GM19324 (cell line): ENCODE data around the gene LIME1.

Source experiments
- ATAC-seq: cut with Tn5 transposase; IDR thresholded peaks from one replicate; pipeline ENCODE4 v1.9.1; 2021; ENCODE audit warnings: mild to moderate bottlenecking, moderate library complexity; ENCODE audit not compliant: unreplicated experiment, low FRiP score

Gene LIME1

DNA sequence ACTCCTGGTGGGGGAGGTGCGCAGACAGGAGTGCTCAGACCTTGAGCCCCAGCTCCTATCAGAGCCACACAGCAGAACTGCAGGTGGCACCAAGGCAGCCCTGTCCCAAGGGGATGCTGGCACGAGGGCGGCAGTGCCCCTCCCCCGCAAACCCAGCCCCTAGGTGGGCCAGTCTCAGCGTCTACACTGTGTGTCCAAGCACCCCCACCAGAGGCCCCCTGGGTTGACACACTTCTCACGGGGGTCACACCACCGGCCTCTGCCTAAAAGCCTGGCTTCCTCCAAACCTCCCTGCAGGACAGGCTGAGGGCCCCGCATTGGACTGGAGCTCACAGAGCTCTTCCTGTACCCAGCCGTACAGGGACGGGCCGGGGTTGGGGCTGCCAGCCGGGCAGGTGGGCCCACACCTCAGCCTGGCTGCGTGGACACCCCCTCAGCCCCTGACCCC is 11.2 kb downstream of the LIME1 start:
- no peak for ATAC-seq

GRCh38 chr20:63748070-63748933 is 11.8 kb downstream of the LIME1 start:
- ATAC-seq, result no peak

- no peak for ATAC-seq
Observed at GRCh38 chr20:63748934-63749270, 12.4 kb downstream of the LIME1 start.

DNA sequence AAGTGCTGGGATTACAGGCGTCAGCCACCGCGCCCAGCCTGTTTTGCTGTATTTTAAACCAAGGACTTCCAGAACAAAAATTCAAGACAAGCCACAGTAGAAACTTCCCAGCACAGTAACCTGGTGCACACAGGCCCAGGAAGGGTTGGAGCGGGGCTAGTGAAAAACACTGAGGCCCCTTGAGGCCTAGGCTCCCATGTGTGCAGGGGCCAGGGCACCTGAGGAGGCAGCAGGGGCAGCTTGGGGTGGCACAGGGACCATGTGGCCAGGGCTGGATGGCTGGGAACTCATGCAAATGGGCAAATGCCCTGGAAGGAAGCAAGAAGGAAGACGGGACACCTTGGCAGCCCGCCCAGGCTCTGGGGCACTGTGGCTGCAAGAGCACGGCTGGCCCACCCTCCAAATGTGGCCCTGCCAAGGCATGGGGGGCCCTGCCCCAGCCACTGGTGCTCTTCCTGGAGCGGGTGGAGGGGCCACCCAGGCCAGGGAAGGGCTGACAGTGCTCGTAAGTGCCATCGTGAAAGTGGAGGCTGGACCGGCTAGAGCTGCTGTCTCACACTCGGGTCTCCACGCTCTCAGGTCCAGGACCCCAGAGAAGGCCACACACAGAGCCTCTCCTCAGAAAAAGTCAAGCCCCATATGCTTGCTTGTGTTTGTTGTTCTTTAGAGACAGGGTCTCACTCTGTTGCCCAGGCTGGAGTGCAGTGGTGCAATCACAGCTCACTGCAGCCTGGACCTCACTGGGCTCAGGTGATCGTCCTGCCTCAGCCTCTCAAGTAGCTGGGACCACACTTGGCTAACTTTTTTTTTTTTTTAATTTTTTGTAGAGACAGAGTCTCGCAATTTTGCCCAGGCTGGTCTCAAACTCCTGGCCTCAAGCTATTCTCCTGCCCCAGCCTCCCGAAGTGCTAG is 13.4 kb downstream of the LIME1 start:
- no peak for ATAC-seq

DNA sequence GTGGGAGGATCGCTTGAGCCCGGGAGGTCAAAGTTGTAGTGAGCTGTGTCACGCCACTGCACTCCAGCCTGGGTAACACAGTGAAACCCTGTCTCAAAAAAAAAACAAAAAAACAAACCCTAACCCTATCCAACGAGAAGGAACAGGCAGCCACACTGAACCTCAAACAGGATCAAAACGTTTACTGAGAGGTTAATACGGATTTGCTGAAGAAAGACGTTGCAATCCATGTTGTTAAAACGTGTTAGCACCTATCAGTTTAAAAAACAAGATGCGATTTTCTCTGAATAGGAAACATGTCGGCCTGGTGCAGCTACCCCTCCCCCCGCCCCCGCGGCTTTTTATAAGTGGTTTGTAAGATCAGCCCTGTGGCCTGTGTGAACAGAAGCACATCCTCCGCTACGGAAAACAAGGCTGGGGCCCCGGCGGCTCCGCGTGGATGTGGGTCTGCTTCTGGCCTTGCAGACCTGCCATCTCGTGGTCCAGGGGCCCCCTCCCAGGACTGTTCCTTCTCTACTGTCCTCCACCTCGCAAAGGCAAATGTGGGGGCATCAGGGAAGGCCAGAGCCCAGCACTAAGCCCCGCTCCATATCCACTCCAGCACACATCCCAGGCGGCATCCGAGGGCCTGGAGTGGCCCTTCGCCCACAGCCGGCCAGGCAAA is 14.5 kb downstream of the LIME1 start:
- no peak for ATAC-seq

DNA sequence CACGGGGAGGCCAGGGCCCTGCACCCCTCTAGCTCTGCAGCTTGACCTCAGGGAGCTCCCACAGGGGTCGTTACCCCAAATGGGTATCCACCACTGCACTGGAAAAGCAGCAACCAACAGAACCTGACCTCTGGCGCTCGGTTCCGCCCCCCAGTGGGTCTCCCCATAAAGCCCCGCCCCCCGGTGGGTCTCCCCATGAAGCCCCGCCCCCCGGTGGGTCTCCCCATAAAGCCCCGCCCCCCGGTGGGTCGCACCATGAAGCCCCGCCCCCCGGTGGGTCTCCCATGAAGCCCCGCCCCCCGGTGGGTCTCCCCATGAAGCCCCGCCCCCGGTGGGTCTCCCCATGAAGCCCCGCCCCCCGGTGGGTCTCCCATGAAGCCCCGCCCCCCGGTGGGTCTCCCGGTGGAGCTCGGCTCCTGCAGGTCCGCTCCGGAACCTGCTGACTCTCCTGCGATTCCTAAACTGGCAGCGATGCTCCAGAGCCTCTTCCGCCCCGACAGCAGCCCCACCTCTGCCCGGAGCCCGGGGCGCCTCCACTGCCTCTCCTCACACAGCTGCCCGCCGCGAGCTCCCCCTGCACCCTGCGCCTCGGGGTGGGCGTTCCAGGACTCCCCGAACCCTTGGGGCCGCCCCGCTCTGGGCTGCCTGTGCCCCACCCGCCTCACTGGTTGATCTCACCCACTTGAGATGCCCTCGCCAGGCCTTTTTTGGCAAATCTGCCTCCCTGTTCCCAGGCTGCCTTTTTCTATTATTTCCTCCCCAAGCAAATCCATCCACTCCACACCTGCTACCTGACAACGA is 15.2 kb downstream of the LIME1 start:
- ATAC-seq, result no peak

DNA sequence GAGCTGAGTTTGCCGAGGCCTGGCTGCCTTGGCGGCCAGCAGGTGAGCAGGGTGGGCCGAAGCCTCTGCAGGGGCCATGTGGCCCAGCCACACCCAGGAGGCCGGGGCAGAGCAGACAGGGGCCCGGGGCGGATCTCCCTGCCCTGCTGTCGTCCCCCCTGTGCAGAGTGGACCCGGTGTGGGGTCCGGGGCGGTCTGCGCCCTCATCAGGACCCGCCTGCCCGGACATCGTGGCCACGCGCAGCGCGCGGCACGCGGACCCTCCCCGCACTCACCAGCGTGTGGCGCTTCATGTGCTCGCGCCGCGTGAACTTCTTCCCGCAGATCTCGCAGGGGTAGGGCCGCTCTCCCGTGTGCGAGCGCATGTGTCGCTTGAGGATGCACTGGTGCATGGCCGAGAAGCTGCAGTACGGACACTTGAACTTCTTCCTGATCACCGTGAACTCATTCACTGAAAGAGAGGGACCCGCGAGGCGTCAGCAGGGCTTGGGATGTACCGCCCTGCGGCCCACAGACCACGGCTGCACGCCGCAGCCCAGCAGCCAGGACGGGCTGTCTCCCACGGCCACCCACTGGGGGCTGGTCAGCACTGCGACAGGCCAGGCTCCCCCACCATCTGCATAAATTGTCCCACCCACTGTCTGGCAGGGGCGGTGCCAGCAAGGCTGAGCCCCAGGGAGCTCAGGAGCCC is 16.1 kb downstream of the LIME1 start:
- no peak for ATAC-seq

DNA sequence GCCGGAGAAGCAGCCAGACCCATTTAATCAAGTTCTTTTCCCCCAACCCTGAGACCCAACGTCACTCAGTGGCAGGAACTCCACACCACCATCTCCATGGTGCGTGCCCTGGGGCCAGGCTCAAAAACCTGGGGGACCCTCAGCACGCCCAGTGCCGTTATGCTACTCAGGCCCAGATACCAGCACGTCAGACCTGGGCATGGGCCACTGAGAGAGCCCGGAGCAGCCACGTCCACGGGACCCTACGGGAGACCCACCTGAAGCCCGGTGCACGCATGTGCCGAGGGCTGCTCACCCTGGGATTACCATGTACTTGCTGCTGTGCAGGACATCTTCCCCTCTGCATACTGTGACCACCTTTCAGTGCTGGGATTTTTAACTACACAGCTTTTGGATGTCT is 16.9 kb downstream of the LIME1 start:
- ATAC-seq, result no peak

DNA sequence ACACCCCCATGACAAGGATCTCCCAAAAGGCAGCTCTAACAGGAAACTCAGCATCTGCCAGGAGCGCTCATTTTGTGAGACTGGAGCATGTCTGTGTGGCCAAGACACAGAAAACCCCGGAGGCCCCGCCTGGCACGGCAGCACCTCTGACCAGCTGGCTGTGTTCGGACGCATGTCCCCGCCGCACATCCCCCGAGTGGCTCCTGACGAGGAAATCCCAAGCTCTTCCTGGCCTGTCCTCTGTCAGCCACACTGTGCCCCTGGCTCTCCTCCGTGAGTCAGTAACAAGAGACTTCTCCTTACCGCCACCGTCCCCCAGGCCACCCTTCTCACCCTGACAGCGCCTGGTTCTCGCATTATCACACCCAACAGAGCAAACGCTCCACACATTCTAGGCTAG is 17.5 kb downstream of the LIME1 start:
- ATAC-seq, result no peak

DNA sequence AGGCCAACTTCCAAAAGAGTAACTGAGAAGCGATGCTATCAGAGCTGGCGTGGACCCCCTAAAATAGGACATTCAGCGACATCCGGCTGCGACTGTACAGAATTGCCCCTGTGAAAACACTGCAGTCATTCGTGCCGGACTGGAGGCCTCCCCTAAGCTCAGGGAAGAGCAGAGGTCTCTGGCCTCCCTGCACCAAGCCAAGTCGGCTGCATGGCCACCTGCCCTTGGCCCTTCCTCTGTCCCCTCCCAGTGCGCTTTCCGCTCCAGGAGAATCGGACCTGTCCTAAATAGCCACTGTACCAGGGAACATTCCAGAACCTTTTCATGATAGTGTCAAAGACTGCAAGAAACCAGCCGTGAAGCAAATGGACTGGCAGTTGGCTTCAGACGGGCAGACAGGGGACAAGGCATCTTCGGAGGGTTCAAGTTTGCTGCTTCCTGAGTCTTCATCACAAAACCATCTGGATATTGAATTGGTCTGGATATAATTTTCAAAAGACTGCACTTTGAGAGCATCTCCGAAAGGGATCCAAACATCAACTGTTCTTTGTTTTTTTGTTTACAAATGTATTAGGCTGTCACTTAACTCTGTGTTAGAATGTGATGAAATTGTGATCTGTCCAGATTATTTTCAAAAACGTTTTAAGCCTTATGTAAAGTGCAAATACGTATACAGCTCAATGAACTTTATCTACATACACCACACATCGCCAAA is 19.6 kb downstream of the LIME1 start:
- ATAC-seq, result no peak

DNA sequence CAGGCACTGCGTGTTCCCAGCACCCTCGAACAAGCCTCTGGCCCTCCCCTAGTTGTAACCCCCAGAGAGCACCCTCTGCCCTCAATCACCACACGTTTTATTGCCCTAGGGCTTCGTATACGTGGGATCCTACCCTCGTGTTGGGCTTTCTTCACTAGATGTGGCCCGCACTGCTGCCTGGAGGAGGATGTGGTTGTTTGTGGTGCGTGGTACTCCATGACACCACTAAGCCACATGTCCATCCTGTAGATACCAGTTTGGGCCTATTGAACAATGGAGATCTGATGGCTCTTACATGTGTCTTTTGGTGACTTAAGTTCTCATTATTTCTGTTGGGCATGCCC is 20.2 kb downstream of the LIME1 start:
- no peak for ATAC-seq

DNA sequence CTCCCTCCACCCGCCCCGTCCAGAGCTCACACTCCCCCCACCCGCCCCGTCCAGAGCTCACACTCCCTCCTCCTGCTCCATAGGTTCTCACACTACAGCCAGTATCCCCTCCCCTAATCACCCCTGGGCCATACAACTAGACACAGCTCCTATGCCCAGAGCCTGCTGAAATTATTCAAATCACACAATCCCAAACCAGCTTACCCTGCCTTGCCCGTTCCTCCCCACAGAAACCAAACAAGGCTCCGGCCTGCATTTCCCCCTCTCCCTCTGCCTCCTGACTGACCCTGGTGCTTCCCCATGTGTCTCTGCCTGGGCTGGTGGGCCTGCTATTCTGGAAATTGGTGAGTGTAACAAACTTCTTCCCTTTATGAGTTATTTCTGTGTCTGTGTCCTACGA is 21.7 kb downstream of the LIME1 start:
- ATAC-seq, result no peak

- no peak for ATAC-seq
Observed at GRCh38 chr20:63759377-63759901, 23.0 kb downstream of the LIME1 start.

DNA sequence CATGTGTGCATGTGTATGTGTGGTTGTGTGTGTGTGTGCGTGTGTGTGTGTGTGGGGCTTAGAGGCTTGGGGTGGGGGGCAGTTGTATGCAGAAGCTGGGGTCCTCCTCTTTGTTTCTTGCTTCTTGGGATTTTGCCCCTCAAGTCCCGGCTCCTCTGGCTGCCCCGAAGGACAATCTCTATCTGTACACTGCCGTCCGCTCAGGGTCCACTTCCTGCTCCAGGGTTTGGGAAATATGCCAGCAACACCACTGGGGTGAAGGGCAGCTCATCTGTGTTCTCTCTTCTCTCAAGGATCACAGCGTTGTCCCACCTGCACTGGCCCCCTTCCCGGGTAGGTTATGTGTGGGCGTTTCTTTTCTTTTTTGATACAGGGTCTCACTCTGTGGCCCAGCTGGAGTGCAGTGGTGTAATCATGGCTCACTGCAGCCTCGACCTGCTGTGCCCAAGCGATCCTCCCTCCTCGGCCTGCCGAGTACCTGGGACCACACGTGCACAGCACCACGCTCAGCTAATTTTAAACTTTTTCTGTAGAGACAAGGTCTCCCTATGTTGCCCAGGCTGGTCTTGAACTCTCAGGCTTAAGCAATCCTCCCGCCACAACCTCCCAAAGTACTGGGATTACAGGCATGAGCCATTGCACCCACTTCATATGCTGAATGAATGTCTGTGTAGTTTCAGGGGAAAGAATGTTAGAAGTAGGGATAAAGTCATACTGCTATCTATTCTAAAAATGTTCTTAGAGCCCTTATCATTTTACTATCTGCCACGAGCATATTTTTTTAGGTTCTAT is 28.8 kb downstream of the LIME1 start:
- ATAC-seq, result no peak

DNA sequence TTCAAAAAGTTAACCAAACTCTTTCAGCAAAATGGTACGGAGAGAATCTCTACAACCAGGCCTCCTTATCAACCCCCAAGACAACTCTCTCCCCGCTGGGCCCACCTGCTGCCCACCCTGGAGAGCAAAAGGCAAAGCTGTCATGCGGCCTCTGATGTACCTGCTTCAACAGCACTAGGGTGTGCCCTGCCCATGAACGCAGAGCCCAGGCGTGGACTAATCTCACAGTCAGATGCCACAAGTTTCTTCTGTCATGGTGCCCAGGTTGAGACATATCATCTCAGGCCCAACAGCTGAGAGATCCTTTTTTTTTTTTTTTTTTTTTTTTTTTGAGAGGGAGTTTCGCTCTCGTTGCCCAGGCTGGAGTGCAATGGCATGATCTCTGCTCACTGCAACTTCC is 29.4 kb downstream of the LIME1 start:
- ATAC-seq, result no peak

DNA sequence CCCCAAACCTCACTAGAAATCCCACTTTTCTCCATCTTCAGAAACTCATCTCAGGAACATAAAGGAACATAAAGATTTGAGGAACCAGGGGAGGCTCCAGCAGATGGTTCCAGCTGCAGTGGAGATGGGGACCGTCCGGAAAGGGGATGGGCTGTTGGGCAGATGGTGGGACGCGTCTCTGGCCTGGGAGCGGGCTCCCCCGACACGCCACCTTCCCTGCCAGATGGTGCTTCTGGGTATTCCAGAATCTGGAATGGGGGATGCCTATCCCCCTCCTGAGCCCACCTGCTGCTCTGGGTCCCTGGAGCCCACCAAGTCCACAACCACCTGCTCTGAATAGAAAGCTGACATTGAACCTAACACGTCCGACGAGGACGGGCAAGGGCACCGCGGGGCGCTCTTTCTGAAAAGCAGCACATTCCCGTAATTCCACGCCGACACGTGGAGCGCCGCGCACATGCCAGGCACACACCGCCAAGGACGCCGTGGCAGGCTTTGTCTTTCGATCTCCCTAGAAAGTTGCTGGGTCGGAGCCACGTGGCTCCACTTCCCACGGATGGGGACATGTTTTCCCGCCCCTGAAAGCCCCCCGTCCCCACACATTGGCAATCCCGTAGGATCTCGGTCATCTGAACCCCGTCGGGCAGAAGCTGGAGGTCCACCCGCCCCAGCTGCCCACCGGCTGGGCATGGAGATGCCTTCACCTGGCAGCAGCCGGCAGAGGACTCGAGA is 30.4 kb downstream of the LIME1 start:
- ATAC-seq, result no peak

GRCh38 chr20:63767456-63767855 is 31.0 kb downstream of the LIME1 start:
- ATAC-seq, result no peak

DNA sequence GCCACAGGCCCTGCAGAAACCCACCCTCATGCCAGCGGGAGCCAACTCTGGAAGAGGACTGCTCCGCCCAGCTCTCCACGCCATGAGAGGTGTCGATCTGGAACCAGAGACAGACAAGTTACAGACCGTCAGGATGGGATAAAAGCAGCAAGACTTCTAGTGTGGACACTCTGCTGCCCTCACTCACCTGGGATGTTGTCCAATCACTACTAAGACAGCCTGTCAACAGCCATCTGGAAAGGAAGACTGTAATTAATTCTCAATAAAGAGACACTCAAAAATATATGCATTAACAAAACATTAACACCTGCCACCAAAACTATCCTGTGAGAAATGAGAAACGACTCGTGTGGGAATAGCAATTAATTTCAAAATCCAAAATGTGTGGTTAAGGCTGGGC is 31.4 kb downstream of the LIME1 start:
- ATAC-seq, result no peak
